ENCODE data around the gene CTXND1.

Gene CTXND1

GRCh38 chr15:80234883-80235282, 17.1 kb downstream of the CTXND1 start:
- TF ChIP-seq TAF1 (IDR thresholded peaks at IDR 0.05; ENCODE audit: borderline replicate concordance, insufficient read depth, low read length): no peak
- TF ChIP-seq FOXP2 (optimal IDR thresholded peaks at IDR 0.05; ENCODE audit: borderline replicate concordance, extremely low read depth, extremely low read length, insufficient read depth): no peak
- no peak for TF ChIP-seq POLR2AphosphoS5 (IDR thresholded peaks at IDR 0.05; ENCODE audit: low read depth, low read length)
- TF ChIP-seq SIN3A (IDR thresholded peaks at IDR 0.05; ENCODE audit: borderline replicate concordance, insufficient read depth, low read length): no peak
- no peak for TF ChIP-seq REST (IDR thresholded peaks at IDR 0.05; ENCODE audit: insufficient read depth in 1 of 2, low read depth in 2 of 2, low read length in 2 of 2)

- no peak for TF ChIP-seq TAF1 (IDR thresholded peaks at IDR 0.05; ENCODE audit: borderline replicate concordance, insufficient read depth, low read length)
- TF ChIP-seq SIN3A (IDR thresholded peaks at IDR 0.05; ENCODE audit: borderline replicate concordance, insufficient read depth, low read length): no peak
- TF ChIP-seq REST (IDR thresholded peaks at IDR 0.05; ENCODE audit: insufficient read depth in 1 of 2, low read depth in 2 of 2, low read length in 2 of 2): no peak
- TF ChIP-seq FOXP2 (optimal IDR thresholded peaks at IDR 0.05; ENCODE audit: borderline replicate concordance, extremely low read depth, extremely low read length, insufficient read depth): no peak
- TF ChIP-seq POLR2AphosphoS5 (IDR thresholded peaks at IDR 0.05; ENCODE audit: low read depth, low read length): no peak
Measured at GRCh38 chr15:80233581-80233980, 18.4 kb downstream of the CTXND1 start.

GRCh38 chr15:80231371-80231770, 20.6 kb downstream of the CTXND1 start:
- TF ChIP-seq SIN3A (IDR thresholded peaks at IDR 0.05; ENCODE audit: borderline replicate concordance, insufficient read depth, low read length) (no peak), FOXP2 (optimal IDR thresholded peaks at IDR 0.05; ENCODE audit: borderline replicate concordance, extremely low read depth, extremely low read length, insufficient read depth) (no peak), POLR2AphosphoS5 (IDR thresholded peaks at IDR 0.05; ENCODE audit: low read depth, low read length) (no peak), REST (IDR thresholded peaks at IDR 0.05; ENCODE audit: insufficient read depth in 1 of 2, low read depth in 2 of 2, low read length in 2 of 2) (no peak), TAF1 (IDR thresholded peaks at IDR 0.05; ENCODE audit: borderline replicate concordance, insufficient read depth, low read length) (no peak)

- TF ChIP-seq SIN3A (IDR thresholded peaks at IDR 0.05; ENCODE audit: borderline replicate concordance, insufficient read depth, low read length) (no peak), POLR2AphosphoS5 (IDR thresholded peaks at IDR 0.05; ENCODE audit: low read depth, low read length) (no peak), TAF1 (IDR thresholded peaks at IDR 0.05; ENCODE audit: borderline replicate concordance, insufficient read depth, low read length) (no peak), REST (IDR thresholded peaks at IDR 0.05; ENCODE audit: insufficient read depth in 1 of 2, low read depth in 2 of 2, low read length in 2 of 2) (no peak), FOXP2 (optimal IDR thresholded peaks at IDR 0.05; ENCODE audit: borderline replicate concordance, extremely low read depth, extremely low read length, insufficient read depth) (no peak)
Measured at GRCh38 chr15:80228959-80229610, 22.9 kb downstream of the CTXND1 start.

Measured in PFSK-1 (cell line).